Nucleus accumbens (tissue), 56 donors: ENCODE measurements around the gene ENO3.
"Not testable (repeated sequence)": the region's sequence is repeated elsewhere in the genome, so short reads cannot be mapped to it uniquely, and the experiment has no call there.

Source experiments
- DNase-seq, 56 donors: peaks; one replicate each; lab custom pipeline; 2025; lab: John Stamatoyannopoulos, UW

The ENO3 gene

GRCh38 chr17:4950746-4951204 is at the start of gene ENO3:
Gene ENO3 (plus strand): TSS chr17:4951119. CDS start chr17:4951830, 711 bp downstream.
- no peak for DNase-seq

GRCh38 chr17:4901648-4902344 is 49.1 kb upstream of the ENO3 start:
- peak in 30 of 56 donors; percentile 7 to 76 (median 43) for DNase-seq

GRCh38 chr17:4902540-4902939 is 48.4 kb upstream of the ENO3 start:
- no peak for DNase-seq

- DNase-seq: peak in 46 of 56 donors; percentile 10 to 87 (median 48)
Observed at GRCh38 chr17:4903051-4903818, 47.7 kb upstream of the ENO3 start, which contains the start of gene CHRNE. Gene CHRNE (minus strand): TSS chr17:4903098. CDS start chr17:4903063, 35 bp downstream.

GRCh38 chr17:4906642-4907041 is 44.3 kb upstream of the ENO3 start:
- DNase-seq: not testable (repeated sequence)

- DNase-seq: peak in 2 of 56 donors; percentile 7 to 16
Observed at GRCh38 chr17:4908301-4908700, 42.6 kb upstream of the ENO3 start.

- DNase-seq: peak in 51 of 56 donors; percentile 18 to 87 (median 70)
Observed at GRCh38 chr17:4908711-4909496, 42.0 kb upstream of the ENO3 start.

- DNase-seq: no peak
Observed at GRCh38 chr17:4913994-4914393, 36.9 kb upstream of the ENO3 start.

GRCh38 chr17:4914551-4914950 is 36.4 kb upstream of the ENO3 start:
- DNase-seq: not testable (repeated sequence)

- no peak for DNase-seq
Observed at GRCh38 chr17:4919511-4920047, 31.3 kb upstream of the ENO3 start.

GRCh38 chr17:4920351-4921048 is 30.4 kb upstream of the ENO3 start:
- DNase-seq: no peak

- DNase-seq: no peak
Observed at GRCh38 chr17:4921320-4921719, 29.6 kb upstream of the ENO3 start.

GRCh38 chr17:4926577-4927335 is 24.2 kb upstream of the ENO3 start:
- not testable (repeated sequence) for DNase-seq

- no peak for DNase-seq
Observed at GRCh38 chr17:4928881-4929280, 22.0 kb upstream of the ENO3 start.

GRCh38 chr17:4931963-4932362 is 19.0 kb upstream of the ENO3 start, which contains the start of gene GP1BA:
Gene GP1BA (plus strand): TSS chr17:4932277. CDS start chr17:4932605, 328 bp downstream.
- DNase-seq: no peak

- no peak for DNase-seq
Observed at GRCh38 chr17:4932756-4933155, 18.2 kb upstream of the ENO3 start.

GRCh38 chr17:4933646-4934045 is 17.3 kb upstream of the ENO3 start:
- no peak for DNase-seq

- peak in 2 of 56 donors; percentile 15 to 25 for DNase-seq
Observed at GRCh38 chr17:4934173-4934979, 16.5 kb upstream of the ENO3 start.
